HEK293T (cell line): ENCODE data around the gene BTBD7.

Experiments used
- CTCF ChIA-PET: fragments of 350-600 bp; formaldehyde crosslinking; extraction: SDS; loops from one replicate; lab custom pipeline; 2021; ENCODE audit warnings: antibody characterized with exemption, inconsistent platforms; lab: Yijun Ruan, JAX
- POLR2A ChIA-PET: fragments of 350-600 bp; formaldehyde crosslinking; extraction: SDS; loops from one replicate; lab custom pipeline; 2020; ENCODE audit warnings: antibody characterized with exemption, inconsistent platforms; lab: Yijun Ruan, JAX
- DNase-seq: peaks from one replicate; pipeline ENCODE4 v3.0.0; 2012; ENCODE audit warnings: mixed read lengths; ENCODE audit errors: extremely low spot score
- ARNT ChIP-seq: fragments of 450-650 bp; IDR thresholded peaks from 2 replicates; pipeline ENCODE4 v1.6.1; 2017; ENCODE audit warnings: mild to moderate bottlenecking
- BHLHE40 ChIP-seq: fragments of 450-650 bp; IDR thresholded peaks from 2 replicates; pipeline ENCODE4 v1.6.1; 2016; ENCODE audit warnings: mild to moderate bottlenecking, moderate library complexity, borderline replicate concordance
- CTBP1 ChIP-seq: fragments of 450-650 bp; IDR thresholded peaks from 2 replicates; pipeline ENCODE4 v1.6.1; 2016; ENCODE audit warnings: borderline replicate concordance
- ELF4 ChIP-seq: fragments of 450-650 bp; IDR thresholded peaks from 2 replicates; pipeline ENCODE4 v1.6.1; 2017; ENCODE audit warnings: antibody characterized with exemption
- FOXA1 ChIP-seq: fragments of 450-650 bp; IDR thresholded peaks from 2 replicates; pipeline ENCODE4 v1.6.1; 2016; ENCODE audit warnings: mild to moderate bottlenecking
- FOXK2 ChIP-seq: fragments of 450-650 bp; IDR thresholded peaks from 2 replicates; pipeline ENCODE4 v1.6.1; 2016; ENCODE audit warnings: mild to moderate bottlenecking
- FOXM1 ChIP-seq: fragments of 450-650 bp; IDR thresholded peaks from 2 replicates; pipeline ENCODE4 v1.6.1; 2017; ENCODE audit warnings: mild to moderate bottlenecking, borderline replicate concordance
- HDGF ChIP-seq: fragments of 450-650 bp; IDR thresholded peaks from 2 replicates; pipeline ENCODE4 v1.6.1; 2017; ENCODE audit warnings: antibody characterized with exemption, borderline replicate concordance
- L3MBTL2 ChIP-seq: fragments of 450-650 bp; conservative IDR thresholded peaks from 2 replicates; pipeline ENCODE4 v1.6.1; 2016; ENCODE audit warnings: mild to moderate bottlenecking
- LEF1 ChIP-seq: fragments of 450-650 bp; IDR thresholded peaks from 2 replicates; pipeline ENCODE4 v1.6.1; 2017; ENCODE audit warnings: mild to moderate bottlenecking, borderline replicate concordance
- NFRKB ChIP-seq: fragments of 450-650 bp; IDR thresholded peaks from 2 replicates; pipeline ENCODE4 v1.6.1; 2016; ENCODE audit warnings: mild to moderate bottlenecking, moderate library complexity
- SP1 ChIP-seq: fragments of 450-650 bp; IDR thresholded peaks from 2 replicates; pipeline ENCODE4 v1.6.1; 2017
- SUZ12 ChIP-seq: fragments of 450-650 bp; IDR thresholded peaks from 2 replicates; pipeline ENCODE4 v1.6.1; 2016; ENCODE audit warnings: mild to moderate bottlenecking
- TARDBP ChIP-seq: fragments of 450-650 bp; IDR thresholded peaks from 2 replicates; pipeline ENCODE4 v1.6.1; 2016
- ZNF384 ChIP-seq: fragments of 450-650 bp; IDR thresholded peaks from 2 replicates; pipeline ENCODE4 v1.6.1; 2016
- TF ChIP-seq, protein P1 (sequence below): fragments of 450-650 bp; IDR thresholded peaks from 2 replicates; pipeline ENCODE4 v1.6.1; 2016

Gene BTBD7

DNA sequence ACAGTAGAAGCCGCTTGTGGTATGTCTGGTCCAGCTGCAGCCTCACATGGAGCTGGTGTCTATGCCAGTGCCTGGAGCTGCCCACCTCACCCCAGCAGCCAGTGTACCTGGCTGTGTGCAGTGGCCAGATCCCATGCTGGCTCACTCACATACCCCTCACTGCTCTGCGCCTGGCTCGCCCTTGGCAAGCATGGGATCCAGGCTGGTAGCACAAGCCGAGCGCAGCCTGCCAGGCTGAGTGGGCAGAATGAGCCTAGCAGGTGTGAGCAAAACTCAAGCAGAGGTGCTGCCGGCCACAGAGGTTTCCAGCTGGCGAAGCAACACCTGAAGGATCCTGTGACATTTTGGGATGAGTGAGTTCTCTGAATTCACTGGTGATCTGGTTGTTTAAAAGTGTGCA lies 5.0 kb upstream of the BTBD7 start:
- TF ChIP-seq ELF4 (no peak), ARNT (no peak), FOXM1 (no peak), SP1 (no peak), L3MBTL2 (no peak), NFRKB (no peak), CTBP1 (no peak)

DNA sequence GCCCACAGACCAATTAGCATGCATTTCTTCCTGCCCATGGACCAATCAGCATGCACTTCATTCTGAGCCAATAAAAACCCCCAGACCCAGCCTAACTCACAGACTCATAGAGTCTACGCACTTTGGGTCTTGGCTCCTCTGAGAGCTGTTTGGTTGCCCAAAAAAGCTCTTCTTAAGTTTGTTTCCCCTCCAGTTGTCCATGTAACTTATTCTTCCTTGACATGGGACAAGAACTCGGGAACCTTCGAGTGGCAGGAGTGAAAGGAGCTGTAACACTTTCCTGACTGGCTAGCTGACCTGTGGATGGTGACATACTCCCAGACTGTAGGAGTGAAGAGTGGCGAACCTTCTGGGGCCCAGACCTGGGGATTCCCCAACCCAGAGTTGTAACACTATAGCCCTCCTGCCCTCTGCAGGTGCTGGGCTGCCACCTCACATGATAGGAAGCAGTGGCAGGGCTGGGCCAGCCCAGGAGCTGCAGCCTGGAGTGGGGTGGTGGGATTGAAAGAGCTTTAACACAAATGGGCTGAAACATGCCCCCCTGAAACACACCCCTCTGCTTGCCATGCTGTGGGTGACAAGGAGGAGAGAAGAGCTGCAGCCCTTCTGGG lies 4.4 kb upstream of the BTBD7 start:
- ChIA-PET CTCF (no interaction called here), POLR2A (no interaction called here)
- no peak for TF ChIP-seq SP1
- TF ChIP-seq BHLHE40, result no peak
- no peak for TF ChIP-seq ELF4
- no peak for TF ChIP-seq L3MBTL2
- TF ChIP-seq HDGF, result no peak
- TF ChIP-seq LEF1, result no peak
- TF ChIP-seq FOXA1, result no peak
- TF ChIP-seq SUZ12, result no peak
- TF ChIP-seq NFRKB, result no peak
- no peak for TF ChIP-seq CTBP1
- no peak for TF ChIP-seq ZNF384
- no peak for TF ChIP-seq TARDBP
- no peak for DNase-seq

More for the DNA sequence above, 5.0 kb upstream of the BTBD7 start:
- ChIA-PET CTCF (no interaction called here), POLR2A (no interaction called here)
- DNase-seq, result no peak

GRCh38 chr14:93333631-93334103 lies 831 bp upstream of the BTBD7 start:
- no peak for DNase-seq
- POLR2A ChIA-PET, result no interaction called here
- TF ChIP-seq CTBP1 (no peak), LEF1 (no peak), ARNT (no peak), SUZ12 (no peak), FOXA1 (no peak), ELF4 (no peak), BHLHE40 (no peak), L3MBTL2 (no peak), FOXM1 (no peak), TARDBP (no peak), FOXK2 (no peak), SP1 (no peak), ZNF384 (no peak), HDGF (no peak), NFRKB (no peak)
- TF ChIP-seq, protein P1, sequence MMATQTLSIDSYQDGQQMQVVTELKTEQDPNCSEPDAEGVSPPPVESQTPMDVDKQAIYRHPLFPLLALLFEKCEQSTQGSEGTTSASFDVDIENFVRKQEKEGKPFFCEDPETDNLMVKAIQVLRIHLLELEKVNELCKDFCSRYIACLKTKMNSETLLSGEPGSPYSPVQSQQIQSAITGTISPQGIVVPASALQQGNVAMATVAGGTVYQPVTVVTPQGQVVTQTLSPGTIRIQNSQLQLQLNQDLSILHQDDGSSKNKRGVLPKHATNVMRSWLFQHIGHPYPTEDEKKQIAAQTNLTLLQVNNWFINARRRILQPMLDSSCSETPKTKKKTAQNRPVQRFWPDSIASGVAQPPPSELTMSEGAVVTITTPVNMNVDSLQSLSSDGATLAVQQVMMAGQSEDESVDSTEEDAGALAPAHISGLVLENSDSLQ, result no peak
- CTCF ChIA-PET, result no interaction called here

DNA sequence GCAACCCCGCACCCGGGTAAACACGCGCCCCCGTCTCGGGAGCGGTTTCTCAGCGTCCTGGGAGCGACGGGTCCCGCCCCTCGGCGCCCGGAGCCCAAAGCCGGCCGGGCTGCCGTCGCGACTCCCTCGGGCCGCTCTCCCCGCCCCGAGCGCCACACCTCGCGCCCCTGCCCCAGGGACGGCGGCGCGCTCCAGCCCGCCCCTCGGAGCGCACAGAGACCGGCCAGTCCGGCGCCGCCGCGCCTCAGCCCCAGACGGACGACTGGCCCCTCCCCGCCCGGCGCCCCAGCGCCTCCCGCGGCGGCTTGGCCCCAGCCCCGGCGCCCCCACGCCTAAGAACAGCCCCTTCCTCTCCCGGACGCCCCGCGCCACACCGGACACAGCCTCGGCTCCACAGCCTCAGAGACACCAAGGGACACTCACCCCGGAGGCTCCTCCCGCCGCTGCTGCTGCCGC lies 411 bp downstream of the BTBD7 start:
- CTCF ChIA-PET, result interaction anchor here (0.6 kb wide), 1 partner anchor 127 kb away, joined by 5 read pairs; no protein-coding TSS in a partner anchor
- POLR2A ChIA-PET, result interaction anchor here (0.8 kb wide), 1 partner anchor 9 kb away, joined by 3 read pairs; no protein-coding TSS in a partner anchor
- DNase-seq, result peak; percentile 58
- TF ChIP-seq BHLHE40 (no peak), FOXA1 (no peak), NFRKB (no peak), CTBP1 (no peak), FOXM1 (no peak), LEF1 (no peak), ZNF384 (no peak), FOXK2 (no peak), L3MBTL2 (no peak), SP1 (no peak), ARNT (no peak), HDGF (no peak), ELF4 (no peak), TARDBP (no peak), SUZ12 (no peak)
- TF ChIP-seq, protein P1, result no peak

- TF ChIP-seq CTBP1 (no peak), SP1 (no peak), ELF4 (no peak), L3MBTL2 (no peak), FOXM1 (no peak), HDGF (no peak), FOXA1 (no peak), SUZ12 (no peak), ARNT (no peak), FOXK2 (no peak), NFRKB (no peak), BHLHE40 (no peak)
- TF ChIP-seq, protein P1, result no peak
- POLR2A ChIA-PET, result interaction anchor here (0.8 to 1.4 kb wide), 2 partner anchors 9 to 14 kb away, joined by 3 to 5 read pairs; no protein-coding TSS in a partner anchor
- no peak for DNase-seq
- CTCF ChIA-PET, result interaction anchor here (0.6 to 1.0 kb wide), 2 partner anchors 55 to 126 kb away, joined by 3 to 5 read pairs; no protein-coding TSS in a partner anchor
Measured at GRCh38 chr14:93331728-93332396, 974 bp downstream of the BTBD7 start.
